Neural cell (in vitro differentiated cells): ENCODE results near the gene GALNT10.

Experiments used
- CTCF ChIP-seq: fragments of 450-650 bp; IDR thresholded peaks from 2 replicates; pipeline ENCODE4 v1.5.1; 2014; ENCODE audit warnings: antibody characterized with exemption, mild to moderate bottlenecking, moderate library complexity; ENCODE audit not compliant: poor library complexity, severe bottlenecking
- SMC3 ChIP-seq: fragments of 450-650 bp; conservative IDR thresholded peaks from 2 replicates; pipeline ENCODE4 v1.6.1; 2014; ENCODE audit warnings: antibody characterized with exemption, mild to moderate bottlenecking, moderate library complexity; ENCODE audit not compliant: poor library complexity

DNA sequence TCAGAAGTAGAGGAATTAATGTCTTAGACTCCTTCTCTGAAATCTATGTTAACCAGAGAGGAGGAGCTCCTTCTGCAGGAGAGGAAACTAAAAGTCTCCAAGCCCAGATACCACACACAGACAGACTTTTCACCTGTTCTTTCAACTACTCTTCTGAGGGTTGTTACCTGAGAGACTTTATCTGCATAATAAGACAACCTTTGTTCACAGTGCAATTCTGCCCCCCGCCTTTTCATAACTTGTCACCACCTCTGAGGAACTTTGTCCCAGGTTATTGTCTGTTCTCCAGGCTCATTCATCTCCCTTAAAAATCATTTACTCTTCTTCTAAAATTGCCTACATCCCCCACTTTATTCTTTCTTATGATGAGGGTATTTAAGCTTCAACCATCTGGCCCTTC is 9.4 kb upstream of the GALNT10 start:
- TF ChIP-seq SMC3 (no peak), CTCF (no peak)
